Uterus (tissue), 4 donors: ENCODE data around the gene CSPG4. TPM values are rescaled to one million over a fixed set of nuclear protein-coding genes. Genes with fewer than 3 reads are reported as not detected.
"Not testable (repeated sequence)": the region's sequence is repeated elsewhere in the genome, so short reads cannot be mapped to it uniquely, and the experiment has no call there.

Source experiments
- DNase-seq, 2 donors: peaks; one replicate each; pipeline ENCODE4 v3.0.0-alpha.2; 2019 to 2020
- H3K27ac ChIP-seq, 2 donors: fragments of 200-600 bp; sonication (generic); 1 replicate in 1 of 2; 2 replicates in 1 of 2; pipeline ENCODE4 v1.5.1; 2016 to 2018
- H3K27me3 ChIP-seq, 2 donors: fragments of 200-600 bp; sonication (generic); one replicate each; pipeline ENCODE4 v1.5.1; 2018 to 2019; ENCODE audit warnings: control low read depth in 1 of 2
- H3K36me3 ChIP-seq, 2 donors: fragments of 200-600 bp; sonication (generic); one replicate each; pipeline ENCODE4 v1.5.1; 2019; ENCODE audit warnings: control low read depth in 1 of 2
- H3K4me1 ChIP-seq, 2 donors: fragments of 200-600 bp; sonication (generic); one replicate each; pipeline ENCODE4 v1.5.1; 2018 to 2019; ENCODE audit warnings: control low read depth in 1 of 2
- H3K4me3 ChIP-seq, 2 donors: fragments of 200-600 bp; sonication (generic); 1 replicate in 1 of 2; 2 replicates in 1 of 2; pipeline ENCODE4 v1.5.1; 2018 to 2019; ENCODE audit warnings: mild to moderate bottlenecking in 1 of 2
- H3K9me3 ChIP-seq, 2 donors: fragments of 200-600 bp; sonication (generic); one replicate each; pipeline ENCODE4 v1.5.1; 2019; ENCODE audit warnings: control low read depth in 1 of 2
- POLR2A ChIP-seq, 2 donors: fragments of 450-650 bp; IDR thresholded peaks; one replicate each; pipeline ENCODE4 v1.6.1; 2016; ENCODE audit warnings: antibody characterized with exemption in 2 of 2, mild to moderate bottlenecking in 1 of 2, moderate library complexity in 1 of 2
- intact Hi-C: fragments of 100-400 bp; cut with DNase I; formaldehyde crosslinking; loops from one replicate; pipeline ENCODE4 v1.15.1; 2023; ENCODE audit warnings: low total_unique reads
- total RNA-seq, 4 donors: library from RNA; depleted of rRNA in 3 of 4; stranded (reverse); fragments of >200 nt in 3 of 4; gene quantifications; one replicate each; pipeline versions ENCODE4 v1.1.0 to v1.2.4, GENCODE V29; 2014 to 2023
- TF ChIP-seq, protein P1 (sequence below), 4 experiments: fragments of 200-600 bp in 2 of 4; fragments of 450-650 bp in 2 of 4; sonication (generic) in 2 of 4; IDR thresholded peaks; one replicate each; pipeline ENCODE4 v1.5.1; 2016 to 2019; ENCODE audit warnings: antibody characterized with exemption in 4 of 4, mild to moderate bottlenecking in 2 of 4, moderate library complexity in 1 of 4
- donor health status: DM: yes; HTN: yes; CAD: no.

CSPG4 gene, protein sequence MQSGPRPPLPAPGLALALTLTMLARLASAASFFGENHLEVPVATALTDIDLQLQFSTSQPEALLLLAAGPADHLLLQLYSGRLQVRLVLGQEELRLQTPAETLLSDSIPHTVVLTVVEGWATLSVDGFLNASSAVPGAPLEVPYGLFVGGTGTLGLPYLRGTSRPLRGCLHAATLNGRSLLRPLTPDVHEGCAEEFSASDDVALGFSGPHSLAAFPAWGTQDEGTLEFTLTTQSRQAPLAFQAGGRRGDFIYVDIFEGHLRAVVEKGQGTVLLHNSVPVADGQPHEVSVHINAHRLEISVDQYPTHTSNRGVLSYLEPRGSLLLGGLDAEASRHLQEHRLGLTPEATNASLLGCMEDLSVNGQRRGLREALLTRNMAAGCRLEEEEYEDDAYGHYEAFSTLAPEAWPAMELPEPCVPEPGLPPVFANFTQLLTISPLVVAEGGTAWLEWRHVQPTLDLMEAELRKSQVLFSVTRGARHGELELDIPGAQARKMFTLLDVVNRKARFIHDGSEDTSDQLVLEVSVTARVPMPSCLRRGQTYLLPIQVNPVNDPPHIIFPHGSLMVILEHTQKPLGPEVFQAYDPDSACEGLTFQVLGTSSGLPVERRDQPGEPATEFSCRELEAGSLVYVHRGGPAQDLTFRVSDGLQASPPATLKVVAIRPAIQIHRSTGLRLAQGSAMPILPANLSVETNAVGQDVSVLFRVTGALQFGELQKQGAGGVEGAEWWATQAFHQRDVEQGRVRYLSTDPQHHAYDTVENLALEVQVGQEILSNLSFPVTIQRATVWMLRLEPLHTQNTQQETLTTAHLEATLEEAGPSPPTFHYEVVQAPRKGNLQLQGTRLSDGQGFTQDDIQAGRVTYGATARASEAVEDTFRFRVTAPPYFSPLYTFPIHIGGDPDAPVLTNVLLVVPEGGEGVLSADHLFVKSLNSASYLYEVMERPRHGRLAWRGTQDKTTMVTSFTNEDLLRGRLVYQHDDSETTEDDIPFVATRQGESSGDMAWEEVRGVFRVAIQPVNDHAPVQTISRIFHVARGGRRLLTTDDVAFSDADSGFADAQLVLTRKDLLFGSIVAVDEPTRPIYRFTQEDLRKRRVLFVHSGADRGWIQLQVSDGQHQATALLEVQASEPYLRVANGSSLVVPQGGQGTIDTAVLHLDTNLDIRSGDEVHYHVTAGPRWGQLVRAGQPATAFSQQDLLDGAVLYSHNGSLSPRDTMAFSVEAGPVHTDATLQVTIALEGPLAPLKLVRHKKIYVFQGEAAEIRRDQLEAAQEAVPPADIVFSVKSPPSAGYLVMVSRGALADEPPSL (N-terminal part only)
- 10 to 100 TPM; 10.3 to 62.4 (median 46.7) TPM for total RNA-seq

DNA sequence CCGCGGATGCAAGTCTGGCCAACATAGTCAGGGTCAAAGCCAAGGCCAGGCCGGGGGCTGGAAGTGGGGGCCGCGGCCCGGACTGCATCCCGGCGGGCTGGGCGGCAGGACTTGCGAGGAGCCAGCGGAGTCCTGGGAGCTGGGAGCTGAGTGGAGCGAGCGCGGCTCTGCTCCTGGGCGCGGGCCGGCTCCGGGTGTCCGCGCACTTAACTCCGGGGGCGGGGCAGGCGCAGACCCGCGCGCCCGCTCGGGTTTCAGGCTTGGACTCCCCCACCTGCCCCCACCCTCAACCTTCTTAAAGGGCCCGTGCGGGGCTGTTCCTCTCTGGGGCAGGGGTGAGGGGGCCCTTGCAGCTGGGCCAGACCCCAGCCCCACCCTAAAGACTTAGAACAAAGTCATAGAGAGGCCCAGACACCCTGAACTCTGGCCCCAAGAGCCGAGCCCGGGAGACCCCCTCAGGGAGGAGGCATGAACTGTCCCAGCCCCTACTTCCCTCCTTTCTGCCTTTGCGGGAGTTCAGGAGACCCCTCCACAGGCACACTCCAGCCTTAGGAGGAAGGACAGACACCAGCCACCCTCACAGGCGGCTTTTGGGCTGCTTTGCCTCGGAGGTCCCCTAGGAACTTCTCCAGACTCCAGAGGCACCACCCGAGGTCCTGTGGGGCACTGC lies at the start of gene CSPG4:
TSS of gene CSPG4 (minus strand) at position 181 of the 670 bp plus-strand sequence. CDS start at position 88, 93 bp downstream.
- no peaks in the 10 kb centered on the region for H3K4me1 ChIP-seq
- intact Hi-C loops, result no loop called here

DNA sequence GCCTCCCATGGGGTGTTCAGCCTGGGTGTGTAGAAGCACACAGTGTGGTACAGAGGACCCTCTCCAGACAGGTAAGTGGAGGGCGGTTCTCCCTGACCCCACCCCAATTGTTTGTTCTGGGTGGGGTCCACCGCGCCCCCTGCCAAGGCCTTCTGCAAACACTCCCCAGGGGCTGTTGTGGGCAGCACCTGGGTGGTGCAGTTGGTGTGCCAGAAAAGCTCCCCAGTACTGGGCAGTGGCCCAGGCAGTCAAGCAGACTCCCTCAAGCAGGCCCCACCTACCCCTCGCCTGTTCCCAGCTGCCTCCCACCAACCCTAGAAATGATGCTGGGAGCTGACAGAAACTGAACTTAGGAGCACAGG lies 49.7 kb upstream of the CSPG4 start:
- H3K27me3 ChIP-seq, intact Hi-C loops, H3K4me3 ChIP-seq, DNase-seq, H3K4me1 ChIP-seq, H3K27ac ChIP-seq, H3K9me3 ChIP-seq, H3K36me3 ChIP-seq: not testable (repeated sequence)

More for the DNA sequence above, at the start of gene CSPG4:
- Histone ChIP-seq H3K9me3 (no peaks in the 10 kb centered on the region), H3K36me3 (no peaks in the 10 kb centered on the region), H3K4me3 (peak within 1 kb of the TSS; percentile 57 to 71), H3K27ac (peak within 1 kb of the TSS; percentile 85 to 90), H3K27me3 (no peaks in the 10 kb centered on the region)
- DNase-seq, result peak; percentile 74 to 77
- peak; percentile 73 to 82 for TF ChIP-seq POLR2A (IDR thresholded peaks at IDR 0.05)
- TF ChIP-seq, protein P1, sequence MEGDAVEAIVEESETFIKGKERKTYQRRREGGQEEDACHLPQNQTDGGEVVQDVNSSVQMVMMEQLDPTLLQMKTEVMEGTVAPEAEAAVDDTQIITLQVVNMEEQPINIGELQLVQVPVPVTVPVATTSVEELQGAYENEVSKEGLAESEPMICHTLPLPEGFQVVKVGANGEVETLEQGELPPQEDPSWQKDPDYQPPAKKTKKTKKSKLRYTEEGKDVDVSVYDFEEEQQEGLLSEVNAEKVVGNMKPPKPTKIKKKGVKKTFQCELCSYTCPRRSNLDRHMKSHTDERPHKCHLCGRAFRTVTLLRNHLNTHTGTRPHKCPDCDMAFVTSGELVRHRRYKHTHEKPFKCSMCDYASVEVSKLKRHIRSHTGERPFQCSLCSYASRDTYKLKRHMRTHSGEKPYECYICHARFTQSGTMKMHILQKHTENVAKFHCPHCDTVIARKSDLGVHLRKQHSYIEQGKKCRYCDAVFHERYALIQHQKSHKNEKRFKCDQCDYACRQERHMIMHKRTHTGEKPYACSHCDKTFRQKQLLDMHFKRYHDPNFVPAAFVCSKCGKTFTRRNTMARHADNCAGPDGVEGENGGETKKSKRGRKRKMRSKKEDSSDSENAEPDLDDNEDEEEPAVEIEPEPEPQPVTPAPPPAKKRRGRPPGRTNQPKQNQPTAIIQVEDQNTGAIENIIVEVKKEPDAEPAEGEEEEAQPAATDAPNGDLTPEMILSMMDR (IDR thresholded peaks at IDR 0.05), result no peak

DNA sequence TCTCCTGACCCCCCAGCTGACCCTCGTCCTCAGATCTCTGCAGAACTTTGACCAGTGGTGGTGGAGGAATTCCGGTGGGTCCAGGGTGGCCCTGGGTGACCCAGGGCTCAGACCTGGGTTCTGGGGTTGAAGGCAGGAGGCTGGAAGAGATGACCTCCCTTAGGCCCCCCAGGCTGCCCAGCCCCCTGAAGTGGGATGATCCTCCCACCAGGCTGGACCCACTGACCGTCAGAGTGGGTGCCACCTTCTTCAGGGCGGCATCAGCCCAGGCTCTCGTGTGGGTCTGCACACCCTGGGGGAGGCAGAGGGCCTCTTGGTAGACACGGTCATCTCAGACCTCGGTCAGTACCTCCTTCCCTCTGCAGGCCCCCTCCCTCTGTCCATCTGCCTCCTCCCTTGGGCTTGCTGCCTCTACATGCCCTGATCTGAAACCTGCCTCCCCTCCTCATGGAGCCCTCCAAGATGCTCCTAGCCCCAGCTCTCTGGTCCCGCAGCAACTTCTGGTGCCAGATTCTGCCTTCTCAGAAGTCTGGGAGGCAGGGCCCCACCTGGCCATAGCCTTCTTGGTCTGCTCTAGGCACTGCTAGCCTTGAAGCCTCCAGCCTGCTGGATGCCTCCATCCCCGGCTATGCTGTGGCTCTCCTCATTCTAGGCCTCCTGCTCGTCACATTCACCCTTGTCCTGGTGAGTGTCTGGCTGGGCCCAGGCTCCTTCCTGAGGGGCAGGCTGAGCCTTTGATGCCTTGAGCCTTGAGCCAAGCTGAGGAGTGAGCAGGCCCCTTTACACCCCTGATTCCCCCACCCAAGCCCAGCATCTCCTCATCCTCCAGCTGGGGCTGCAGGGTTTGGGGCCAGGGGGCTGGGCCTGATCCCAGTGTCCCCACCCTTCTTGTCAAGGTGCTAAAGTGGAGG lies 49.1 kb upstream of the CSPG4 start:
- TF ChIP-seq POLR2A (IDR thresholded peaks at IDR 0.05), result no peak
- TF ChIP-seq, protein P1 (IDR thresholded peaks at IDR 0.05), result no peak
- Histone ChIP-seq H3K4me3 (no peak overlapping the region), H3K27me3 (no peaks in the 10 kb centered on the region), H3K9me3 (no peaks in the 10 kb centered on the region), H3K36me3 (no peaks in the 10 kb centered on the region), H3K27ac (no peak overlapping the region), H3K4me1 (no peaks in the 10 kb centered on the region)
- DNase-seq, result no peak
- intact Hi-C loops, result no loop called here

DNA sequence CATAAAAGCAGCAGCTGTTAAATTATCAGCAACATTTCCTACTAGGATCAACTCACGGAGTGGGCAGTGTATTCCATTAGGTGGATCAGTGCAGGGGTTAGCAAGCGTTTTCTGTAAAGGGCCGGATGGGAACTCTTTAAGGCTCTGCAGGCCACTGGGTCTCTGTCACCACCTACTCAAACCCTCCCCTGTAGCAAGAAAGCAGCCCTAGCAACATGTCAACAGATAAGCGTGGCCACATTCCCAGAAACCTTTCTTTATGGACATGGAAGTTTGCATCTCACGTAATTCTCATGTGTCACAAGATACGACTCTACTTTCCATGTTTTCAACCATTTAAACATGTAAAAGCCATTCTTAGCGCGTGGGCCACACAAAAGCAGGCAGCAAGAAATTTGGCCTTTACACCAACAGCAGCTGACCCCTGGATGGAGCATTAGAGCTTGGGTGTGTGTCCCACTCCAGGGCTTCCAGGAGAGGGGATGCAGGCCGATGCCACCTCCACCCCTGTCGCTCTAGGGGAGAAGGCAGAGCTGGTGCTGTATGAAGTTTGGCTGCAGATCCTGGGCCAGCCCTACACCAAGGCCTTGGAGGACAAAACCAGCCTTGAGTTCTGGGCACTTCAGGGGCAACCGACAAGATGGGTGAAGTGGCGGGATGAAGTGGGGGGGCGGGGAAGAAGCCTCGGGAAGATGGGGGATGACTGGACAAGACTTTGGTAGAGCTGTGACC lies 48.2 kb upstream of the CSPG4 start:
- Histone ChIP-seq H3K27me3 (no peaks in the 10 kb centered on the region), H3K9me3 (no peaks in the 10 kb centered on the region), H3K36me3 (no peaks in the 10 kb centered on the region), H3K4me1 (no peaks in the 10 kb centered on the region), H3K27ac (no peak overlapping the region), H3K4me3 (no peak overlapping the region)
- intact Hi-C loops, result no loop called here
- no peak for TF ChIP-seq POLR2A (IDR thresholded peaks at IDR 0.05)
- TF ChIP-seq, protein P1 (IDR thresholded peaks at IDR 0.05), result no peak
- no peak for DNase-seq

DNA sequence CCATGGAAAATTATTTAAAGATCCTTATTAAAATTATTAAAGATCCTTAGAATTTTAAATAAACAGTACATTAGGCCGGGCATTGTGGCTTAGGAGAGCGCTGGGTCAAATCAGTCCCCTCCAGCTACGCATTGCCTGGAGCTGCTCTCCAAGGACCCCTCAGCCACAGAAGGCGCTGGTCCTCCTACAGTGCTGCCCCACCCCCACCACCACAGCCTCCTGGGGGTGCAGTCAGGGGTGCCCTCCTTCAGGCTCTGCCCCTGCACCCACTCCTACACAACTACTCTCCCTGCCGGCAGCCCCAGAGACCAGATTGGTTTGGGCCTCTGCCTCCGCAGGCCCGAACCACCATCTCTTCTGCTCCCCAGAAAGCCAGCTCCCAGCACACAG lies 47.5 kb upstream of the CSPG4 start:
- H3K27me3 ChIP-seq, H3K4me3 ChIP-seq, H3K4me1 ChIP-seq, intact Hi-C loops, H3K9me3 ChIP-seq, H3K27ac ChIP-seq, H3K36me3 ChIP-seq, DNase-seq: not testable (repeated sequence)
